Neural cell (in vitro differentiated cells): ENCODE data around the gene FGF11.

ENCODE experiments used
- CTCF ChIP-seq: fragments of 450-650 bp; IDR thresholded peaks from 2 replicates; pipeline ENCODE4 v1.5.1; 2014; ENCODE audit warnings: antibody characterized with exemption, mild to moderate bottlenecking, moderate library complexity; ENCODE audit not compliant: poor library complexity, severe bottlenecking
- EP300 ChIP-seq: fragments of 450-650 bp; conservative IDR thresholded peaks from 2 replicates; pipeline ENCODE4 v1.6.1; 2014; ENCODE audit warnings: antibody characterized with exemption, mild to moderate bottlenecking, moderate library complexity; ENCODE audit not compliant: poor library complexity, severe bottlenecking
- MXI1 ChIP-seq: fragments of 450-650 bp; conservative IDR thresholded peaks from 2 replicates; pipeline ENCODE4 v1.6.1; 2014; ENCODE audit warnings: antibody characterized with exemption, mild to moderate bottlenecking; ENCODE audit not compliant: poor library complexity, severe bottlenecking
- POLR2AphosphoS5 ChIP-seq: IDR thresholded peaks from 2 replicates; pipeline ENCODE4 v1.6.1; 2012
- RAD21 ChIP-seq: fragments of 450-650 bp; conservative IDR thresholded peaks from 2 replicates; pipeline ENCODE4 v1.6.1; 2014; ENCODE audit warnings: antibody characterized with exemption, mild to moderate bottlenecking, moderate library complexity
- TF ChIP-seq, protein P1 (sequence below): IDR thresholded peaks from 2 replicates; pipeline ENCODE4 v1.6.1; 2012; ENCODE audit warnings: borderline replicate concordance

DNA sequence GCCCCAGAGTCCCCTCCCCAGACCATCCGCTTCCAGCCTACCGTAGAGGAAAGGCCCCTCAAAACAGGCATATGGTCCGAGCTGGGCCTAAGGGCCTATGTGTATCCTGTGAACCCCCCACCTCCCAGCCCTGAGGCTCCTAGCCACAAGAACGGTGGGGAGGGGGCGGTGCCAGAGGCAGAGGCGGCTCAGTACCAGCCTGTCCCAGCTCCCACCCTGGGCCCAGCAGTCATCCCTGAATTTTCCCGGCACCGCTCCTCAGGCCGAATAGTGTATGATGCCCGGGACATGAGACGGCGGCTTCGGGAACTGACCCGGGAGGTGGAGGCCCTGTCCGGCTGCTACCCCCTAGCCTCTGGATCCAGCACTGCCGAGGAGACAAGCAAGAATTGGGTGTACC lies 18.1 kb upstream of the FGF11 start:
- TF ChIP-seq CTCF (no peak), POLR2AphosphoS5 (no peak), EP300 (no peak), RAD21 (no peak), MXI1 (no peak)
- TF ChIP-seq, protein P1, sequence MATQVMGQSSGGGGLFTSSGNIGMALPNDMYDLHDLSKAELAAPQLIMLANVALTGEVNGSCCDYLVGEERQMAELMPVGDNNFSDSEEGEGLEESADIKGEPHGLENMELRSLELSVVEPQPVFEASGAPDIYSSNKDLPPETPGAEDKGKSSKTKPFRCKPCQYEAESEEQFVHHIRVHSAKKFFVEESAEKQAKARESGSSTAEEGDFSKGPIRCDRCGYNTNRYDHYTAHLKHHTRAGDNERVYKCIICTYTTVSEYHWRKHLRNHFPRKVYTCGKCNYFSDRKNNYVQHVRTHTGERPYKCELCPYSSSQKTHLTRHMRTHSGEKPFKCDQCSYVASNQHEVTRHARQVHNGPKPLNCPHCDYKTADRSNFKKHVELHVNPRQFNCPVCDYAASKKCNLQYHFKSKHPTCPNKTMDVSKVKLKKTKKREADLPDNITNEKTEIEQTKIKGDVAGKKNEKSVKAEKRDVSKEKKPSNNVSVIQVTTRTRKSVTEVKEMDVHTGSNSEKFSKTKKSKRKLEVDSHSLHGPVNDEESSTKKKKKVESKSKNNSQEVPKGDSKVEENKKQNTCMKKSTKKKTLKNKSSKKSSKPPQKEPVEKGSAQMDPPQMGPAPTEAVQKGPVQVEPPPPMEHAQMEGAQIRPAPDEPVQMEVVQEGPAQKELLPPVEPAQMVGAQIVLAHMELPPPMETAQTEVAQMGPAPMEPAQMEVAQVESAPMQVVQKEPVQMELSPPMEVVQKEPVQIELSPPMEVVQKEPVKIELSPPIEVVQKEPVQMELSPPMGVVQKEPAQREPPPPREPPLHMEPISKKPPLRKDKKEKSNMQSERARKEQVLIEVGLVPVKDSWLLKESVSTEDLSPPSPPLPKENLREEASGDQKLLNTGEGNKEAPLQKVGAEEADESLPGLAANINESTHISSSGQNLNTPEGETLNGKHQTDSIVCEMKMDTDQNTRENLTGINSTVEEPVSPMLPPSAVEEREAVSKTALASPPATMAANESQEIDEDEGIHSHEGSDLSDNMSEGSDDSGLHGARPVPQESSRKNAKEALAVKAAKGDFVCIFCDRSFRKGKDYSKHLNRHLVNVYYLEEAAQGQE = no peak
